ENCODE results near the gene WNT7B. TPM values are rescaled to one million over a fixed set of nuclear protein-coding genes. Genes with fewer than 3 reads are reported as not detected.

Gene WNT7B
- total RNA-seq, 1 donor from 2014 or later: 22.1 TPM

DNA sequence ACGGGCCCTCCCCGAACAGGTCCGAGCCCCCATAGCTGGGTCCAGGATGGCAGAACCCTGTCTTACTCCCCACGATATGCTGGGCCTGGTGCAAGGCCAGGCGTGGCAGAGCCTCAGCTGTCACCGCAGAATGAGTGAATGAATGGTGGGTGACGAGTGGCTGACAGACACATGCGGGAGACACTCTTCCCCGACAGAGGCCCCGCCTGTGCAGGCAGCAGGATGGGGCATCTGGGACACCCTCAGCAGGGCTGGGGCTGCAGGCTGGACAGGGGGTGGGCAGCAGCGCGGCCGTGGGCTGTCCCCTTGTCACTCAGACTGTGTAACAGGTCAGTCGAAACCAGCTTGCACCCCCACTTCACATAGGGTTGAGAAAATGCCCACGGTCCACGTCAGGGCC lies 18.0 kb downstream of the WNT7B start:
- no peak for DNase-seq (ENCODE audit: low spot score)

DNA sequence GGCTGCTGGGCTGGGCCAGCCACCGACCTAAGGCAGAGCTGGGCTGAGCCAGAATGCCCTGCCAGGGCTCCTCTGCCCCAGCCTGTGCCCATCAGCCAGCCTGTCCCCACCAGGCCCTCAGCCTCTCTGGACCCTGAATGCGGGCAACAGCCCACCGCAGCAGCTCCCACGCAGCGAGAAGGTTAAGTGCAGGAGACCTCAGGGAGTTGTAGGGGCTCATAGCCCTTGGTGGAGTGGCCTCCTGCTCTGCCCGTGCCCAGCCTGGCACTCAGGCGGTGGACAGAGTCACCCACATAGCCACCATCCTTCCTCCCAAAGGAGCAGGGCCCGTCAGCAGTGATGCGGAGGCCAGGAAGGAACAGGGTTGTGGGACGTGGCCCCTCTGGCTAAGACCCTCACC lies 19.1 kb downstream of the WNT7B start:
- DNase-seq (ENCODE audit: low spot score): no peak

DNA sequence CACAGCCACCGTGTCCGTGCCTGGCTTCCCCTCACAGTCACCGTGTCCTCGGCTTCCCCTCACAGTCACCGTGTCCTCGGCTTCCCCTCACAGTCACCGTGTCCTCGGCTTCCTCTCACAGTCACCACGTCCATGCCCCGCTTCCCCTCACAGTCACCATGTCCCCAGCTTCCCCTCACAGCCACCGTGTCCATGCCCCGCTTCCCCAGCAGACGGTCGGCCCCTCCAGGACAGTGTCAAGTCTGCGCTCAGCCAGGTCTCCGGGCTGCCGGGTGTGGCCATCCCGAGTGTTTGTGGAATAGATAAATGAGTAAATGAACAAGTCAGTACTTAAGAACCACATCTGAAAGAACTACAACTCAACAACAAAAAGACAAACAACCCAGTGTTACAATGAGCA lies 23.8 kb downstream of the WNT7B start:
- DNase-seq (ENCODE audit: low spot score): no peak

DNA sequence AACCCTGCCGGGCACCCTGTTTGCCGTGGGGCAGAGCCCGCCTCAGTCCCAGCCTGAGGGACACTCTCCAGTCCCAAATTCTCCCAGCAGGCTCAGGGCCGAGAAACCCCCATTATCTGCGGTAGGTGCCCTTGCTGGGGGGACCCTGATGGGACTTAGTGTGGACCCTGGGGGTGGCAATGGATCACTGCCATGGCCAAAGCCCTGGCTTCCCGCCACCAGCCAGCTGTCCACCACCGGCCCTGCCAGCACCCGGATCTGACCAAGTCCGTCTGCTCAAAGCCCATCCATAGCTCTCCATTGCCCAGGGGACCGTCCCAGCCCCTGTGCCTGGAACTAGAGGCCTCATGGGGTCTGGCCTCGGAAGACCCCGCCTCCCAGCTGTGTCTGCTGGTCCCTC lies 24.4 kb downstream of the WNT7B start:
- DNase-seq (ENCODE audit: low spot score): no peak

DNA sequence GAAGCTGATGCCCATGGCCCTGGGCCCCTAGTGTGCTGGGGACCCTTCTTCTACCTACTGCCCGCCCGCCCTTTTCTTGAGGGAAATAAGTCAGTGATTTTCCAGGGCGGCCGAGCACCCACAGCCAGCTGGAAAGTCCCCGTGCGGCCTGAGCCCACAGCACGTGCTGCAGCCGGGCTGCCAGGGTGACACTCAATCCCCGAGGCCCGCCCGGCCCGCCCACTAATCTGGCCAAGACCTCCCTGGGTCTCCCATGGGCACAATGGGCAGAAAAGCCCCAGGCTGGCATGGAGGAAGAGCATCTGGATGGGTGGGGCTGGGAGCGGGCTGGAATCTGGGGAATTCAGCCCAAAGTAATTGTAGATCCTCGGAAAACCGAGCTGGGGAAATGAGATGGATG lies 24.8 kb downstream of the WNT7B start:
- DNase-seq (ENCODE audit: low spot score): no peak

DNA sequence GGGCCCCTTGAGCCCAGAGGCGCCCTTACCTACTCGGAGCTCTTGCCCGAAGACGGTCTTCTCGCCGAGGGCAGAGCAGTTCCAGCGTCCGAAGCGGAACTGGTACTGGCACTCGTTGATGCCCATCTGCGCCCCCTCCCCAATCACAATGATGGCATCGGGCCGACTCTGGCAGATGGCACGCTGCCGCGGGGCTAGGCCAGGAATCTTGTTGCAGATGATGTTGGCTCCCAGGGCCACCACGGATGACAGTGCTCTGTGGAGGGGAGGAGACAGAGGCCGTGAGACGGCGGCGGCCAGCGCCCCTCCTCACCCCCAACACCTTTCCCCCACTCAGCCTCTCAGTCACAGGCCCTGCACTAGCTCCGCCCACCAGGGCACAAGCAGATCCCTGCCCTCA lies 27.1 kb downstream of the WNT7B start:
- DNase-seq (ENCODE audit: low spot score): no peak

DNA sequence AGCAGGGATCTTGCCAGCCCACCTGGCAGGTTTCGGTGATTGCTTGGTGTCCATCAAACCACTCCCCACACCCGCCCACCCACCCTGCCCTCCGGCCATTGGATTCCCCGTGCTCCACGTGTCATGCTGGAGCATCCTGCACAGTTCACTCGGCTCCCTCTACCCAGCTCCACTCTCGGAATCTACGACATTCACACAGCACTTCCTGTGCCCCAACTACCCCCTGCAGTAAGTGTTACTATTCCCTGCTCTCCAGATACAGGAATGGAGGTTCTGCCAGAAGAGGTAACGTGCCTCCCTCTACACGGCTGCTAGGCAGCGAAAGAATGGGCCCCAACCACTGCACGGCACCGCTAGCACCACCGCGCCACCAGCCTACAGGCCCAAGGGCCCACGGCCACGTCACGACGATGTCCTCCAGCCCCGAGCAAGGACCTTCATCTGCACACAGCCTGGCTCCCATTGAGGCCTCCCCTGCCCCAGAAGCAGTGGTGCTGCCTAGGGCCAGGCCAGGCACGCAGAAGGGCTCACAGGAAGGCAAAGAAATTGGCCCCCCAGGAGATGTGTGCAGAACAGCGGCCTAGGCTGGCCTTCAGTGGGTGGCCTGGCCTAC lies 27.6 kb downstream of the WNT7B start:
- DNase-seq (ENCODE audit: low spot score): no peak

DNA sequence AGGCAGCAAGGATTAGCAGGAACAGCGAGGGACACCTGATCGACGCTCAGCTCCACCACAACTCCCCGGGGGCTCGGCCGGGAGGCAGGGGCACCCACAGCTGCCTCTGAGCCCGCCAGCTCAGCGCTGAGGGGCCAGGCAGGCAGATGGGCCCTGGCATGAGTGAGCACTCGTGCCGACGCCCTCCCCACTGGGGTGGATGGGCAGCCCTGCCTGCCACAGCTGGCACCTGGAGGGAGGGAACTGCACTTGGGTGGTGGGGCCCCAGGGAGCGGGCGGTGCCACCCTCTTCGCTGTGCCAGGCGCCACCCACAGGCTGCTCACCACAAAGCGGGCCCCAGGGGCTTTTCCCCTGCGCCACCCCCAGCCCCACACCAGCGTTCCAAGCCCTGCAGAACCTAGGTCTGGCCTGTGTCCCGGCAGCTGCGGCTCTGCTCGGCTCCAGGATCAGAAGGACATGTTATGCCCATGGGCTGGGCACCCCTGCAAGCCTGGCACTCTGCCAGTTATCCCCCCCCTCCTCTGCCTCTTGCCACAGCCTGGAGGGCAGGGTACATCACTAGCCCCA lies 28.8 kb downstream of the WNT7B start:
- DNase-seq (ENCODE audit: low spot score): no peak

DNA sequence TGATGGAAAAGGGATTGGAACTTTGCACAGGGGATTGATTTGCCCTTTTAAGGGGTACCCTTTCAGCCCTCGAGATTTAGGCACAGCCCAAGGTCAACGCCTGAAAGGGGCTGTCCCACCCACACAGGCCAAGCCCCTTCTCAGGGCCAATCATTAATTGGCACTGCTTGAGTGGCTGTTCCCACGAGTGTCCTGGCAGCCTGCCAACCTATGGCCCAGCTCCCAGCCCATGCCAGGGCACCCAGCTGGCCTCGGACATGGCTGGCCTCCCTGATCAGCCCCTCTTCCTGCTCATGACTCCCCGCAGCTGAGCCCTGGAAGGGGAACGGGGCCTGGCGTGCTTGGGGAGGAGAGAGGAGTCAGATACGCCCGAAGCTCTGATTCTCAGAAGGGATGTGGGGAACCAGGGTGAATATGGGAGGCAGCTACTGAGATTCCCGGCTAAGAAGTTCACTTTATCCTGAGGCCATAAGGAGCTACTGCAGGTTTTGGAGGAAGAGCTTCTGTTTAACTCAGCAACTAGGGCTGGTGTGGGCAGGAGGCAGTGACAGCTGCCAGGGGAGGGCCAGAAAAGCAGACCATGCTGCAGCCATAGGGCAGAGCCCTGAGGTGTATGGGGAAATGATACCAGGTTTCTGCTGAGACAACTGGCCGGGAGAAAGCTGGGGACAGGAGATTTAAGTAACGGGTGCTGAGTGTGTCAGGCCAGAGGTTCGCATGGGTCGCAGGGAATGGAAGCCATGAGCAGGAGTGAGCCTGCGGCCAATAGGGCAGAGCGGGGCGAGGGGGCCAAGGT lies 30.0 kb downstream of the WNT7B start:
- no peak for DNase-seq (ENCODE audit: low spot score)

DNA sequence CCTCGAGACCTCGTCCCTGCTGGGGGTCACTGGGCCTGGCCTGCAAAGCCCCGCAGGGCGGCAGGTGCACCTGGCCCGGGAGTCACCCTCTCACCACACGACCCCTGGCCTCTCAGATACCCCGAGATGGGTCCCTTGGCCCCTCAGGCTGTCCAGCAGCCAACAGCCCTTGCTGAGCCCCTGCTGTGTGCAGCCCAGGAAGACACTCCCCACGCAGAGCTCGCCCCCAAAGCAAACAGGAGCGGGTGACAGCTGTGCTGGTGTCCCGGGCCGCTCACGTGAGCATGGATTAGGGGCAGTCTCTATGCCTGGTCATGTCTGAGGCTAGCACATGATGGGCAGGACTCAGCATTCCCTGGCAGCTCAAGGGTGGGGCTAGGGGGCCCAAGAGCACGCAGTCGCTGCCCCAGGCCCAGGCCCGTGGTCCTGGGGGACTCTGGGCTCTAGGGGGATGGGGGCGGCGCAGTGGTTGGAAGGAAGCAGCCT lies 31.3 kb downstream of the WNT7B start:
- DNase-seq (ENCODE audit: low spot score): no peak

DNA sequence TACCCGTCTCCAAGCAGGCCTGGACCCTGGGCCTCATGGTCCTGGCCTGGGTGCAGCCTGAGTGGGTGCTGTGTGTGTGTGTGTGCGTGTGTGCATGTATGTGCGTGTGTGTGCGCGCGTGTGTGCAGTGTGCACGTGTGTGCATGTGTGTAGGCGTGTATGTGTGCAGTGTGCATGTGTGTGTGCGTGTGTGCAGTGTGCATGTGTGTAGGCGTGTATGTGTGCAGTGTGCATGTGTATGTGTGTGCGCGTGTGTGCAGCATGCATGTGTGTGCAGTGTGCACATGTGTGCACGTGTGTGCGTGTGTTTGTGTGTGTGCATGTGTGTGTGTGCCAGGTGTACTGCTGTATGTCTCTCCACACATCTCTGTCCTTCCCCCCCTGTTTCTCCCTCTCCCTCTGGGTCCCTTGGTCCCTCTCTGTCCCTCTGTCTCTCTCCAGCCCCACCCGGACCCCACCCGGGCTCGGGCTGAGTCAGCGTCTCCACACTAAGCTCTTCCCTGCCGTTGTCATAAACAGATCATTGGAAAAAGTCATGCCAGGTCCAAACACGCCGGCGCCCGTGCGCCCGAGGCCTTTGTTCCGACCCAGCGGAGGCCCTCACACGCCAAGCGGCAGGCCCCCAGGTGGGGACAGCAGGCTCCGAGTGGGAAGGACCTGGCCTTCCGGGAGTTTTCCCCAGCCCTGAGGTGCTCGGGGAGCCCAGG lies 34.0 kb downstream of the WNT7B start:
- no peak for DNase-seq (ENCODE audit: low spot score)

DNA sequence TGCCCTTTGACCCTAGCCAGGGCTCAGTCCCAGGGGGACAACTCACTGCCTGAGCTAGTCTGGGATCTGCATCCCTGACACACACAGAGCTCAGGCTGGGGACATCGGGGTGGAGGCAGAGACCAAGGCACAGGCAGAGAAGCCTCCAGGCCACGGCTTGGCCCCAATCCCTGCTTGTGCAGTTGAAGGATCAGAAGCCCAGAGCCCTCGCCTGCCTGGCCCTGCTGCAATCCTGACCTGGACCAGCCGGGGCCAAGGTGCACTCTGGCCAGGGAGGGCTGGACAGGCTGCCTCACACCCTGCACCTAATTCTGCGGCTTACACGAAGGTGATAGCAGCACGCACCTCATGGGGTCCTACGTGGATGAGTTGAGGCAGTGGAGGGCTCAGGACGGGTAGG lies 34.6 kb downstream of the WNT7B start:
- no peak for DNase-seq (ENCODE audit: low spot score)

DNA sequence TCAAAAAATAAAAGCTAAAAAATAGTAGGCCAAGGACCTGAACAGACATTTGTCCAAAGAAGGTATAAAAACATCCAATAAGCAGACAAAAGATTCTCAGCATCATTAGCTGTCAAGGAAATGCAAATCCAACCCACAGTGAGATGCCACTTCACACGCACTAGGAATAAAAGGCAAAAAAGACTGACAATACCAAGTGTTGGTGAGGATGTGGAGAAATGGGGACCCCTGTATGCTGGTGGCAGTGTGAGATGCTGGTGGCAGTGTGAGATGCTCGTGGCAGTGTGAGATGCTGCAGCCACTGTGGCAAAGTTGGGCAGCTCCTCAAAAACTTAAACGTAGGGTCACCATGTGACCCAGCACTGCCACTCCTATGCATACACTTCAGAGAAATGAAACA lies 38.0 kb downstream of the WNT7B start:
- DNase-seq (ENCODE audit: low spot score): no peak

DNA sequence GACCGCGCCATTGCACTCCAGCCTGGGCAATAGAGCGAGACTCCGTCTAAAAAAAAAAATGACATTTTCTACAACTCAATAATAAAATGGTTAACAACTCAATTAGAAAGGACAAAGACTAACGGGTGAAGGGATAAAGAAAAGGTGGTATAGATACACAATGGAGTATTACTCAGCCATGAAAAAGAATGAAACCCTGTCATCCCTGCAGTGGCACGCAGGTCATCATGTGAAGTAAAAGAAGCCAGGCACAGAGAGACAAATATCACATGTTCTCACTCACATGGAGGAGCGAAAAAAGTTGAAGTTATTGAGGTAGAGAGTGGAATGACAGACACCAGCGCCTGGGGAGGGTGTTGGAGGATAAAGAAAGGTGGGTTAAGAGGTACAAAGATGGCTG lies 39.0 kb downstream of the WNT7B start:
- DNase-seq (ENCODE audit: low spot score): no peak

DNA sequence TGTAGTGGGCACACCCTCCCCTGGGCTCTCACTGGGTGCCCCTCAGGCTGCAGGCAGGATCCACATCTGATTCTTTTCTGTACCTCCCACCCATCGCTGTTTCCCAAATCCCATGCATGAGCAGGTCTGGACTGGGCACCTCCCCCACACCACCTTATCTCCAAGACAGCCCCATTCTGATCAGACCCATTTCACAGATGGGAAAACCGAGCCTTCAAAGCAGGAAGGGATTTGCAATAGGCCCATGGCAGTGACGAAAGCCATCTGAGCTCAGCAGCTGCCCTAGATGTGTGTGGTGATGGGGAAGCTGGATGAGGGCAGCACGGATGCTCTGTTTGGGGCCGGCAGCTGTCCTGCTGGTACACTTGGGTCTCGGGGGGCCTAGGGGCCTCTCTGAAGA lies 41.4 kb downstream of the WNT7B start:
- no peak for DNase-seq (ENCODE audit: low spot score)

DNA sequence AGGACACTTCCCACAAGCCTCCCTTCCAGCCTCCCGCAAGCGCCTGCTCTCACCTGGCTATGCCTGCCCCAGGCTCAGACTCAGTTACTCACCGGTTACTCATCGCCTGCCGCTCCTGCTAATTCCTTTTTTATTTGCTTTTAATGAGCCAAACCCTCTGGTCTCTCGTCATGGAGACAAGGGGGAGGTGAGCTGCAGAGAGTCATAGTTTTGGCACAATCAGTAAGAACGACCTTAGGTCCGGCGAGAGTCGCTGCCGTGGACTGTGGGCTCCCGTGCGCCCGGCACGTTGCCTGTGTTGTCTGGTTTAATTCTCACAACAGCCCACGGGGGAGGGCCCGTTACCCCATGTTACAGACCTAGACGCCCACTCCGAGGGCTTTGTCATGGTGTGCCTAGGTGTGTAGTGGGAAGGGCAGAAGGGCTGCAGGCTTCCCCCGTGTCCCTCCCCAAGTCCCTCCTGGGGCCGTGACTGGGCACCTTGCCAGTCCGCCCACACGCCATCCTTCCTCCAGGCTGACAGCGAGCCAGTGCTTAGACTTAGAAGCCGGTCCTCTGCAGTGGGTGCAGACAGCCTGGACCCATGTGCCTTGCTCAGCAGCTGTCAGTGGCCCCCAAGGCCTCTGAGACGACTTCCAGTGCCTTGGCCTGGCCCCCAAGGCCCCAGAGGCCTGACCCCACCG lies 42.2 kb downstream of the WNT7B start:
- peak; percentile 43 for DNase-seq (ENCODE audit: low spot score)

DNA sequence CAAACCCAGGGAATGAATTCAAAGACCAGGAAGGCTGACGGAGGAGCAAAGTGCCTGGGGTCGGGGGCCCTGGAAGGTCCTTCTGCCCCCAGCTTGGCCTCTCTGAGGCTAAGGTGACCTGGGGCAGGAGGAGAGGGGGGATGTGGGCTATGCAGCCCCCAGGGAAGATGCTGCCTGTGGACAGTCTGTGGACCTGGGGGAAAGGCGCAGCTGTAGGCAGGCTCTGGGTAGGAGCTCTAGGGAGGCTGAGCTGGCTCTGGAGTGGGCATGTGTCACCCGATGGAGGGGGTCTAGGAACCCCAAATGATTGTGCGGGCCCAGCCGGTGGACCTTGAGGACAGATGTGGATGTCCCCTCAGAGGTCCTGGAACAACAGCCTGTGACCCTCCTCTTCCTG lies 42.8 kb downstream of the WNT7B start:
- no peak for DNase-seq (ENCODE audit: low spot score)

DNA sequence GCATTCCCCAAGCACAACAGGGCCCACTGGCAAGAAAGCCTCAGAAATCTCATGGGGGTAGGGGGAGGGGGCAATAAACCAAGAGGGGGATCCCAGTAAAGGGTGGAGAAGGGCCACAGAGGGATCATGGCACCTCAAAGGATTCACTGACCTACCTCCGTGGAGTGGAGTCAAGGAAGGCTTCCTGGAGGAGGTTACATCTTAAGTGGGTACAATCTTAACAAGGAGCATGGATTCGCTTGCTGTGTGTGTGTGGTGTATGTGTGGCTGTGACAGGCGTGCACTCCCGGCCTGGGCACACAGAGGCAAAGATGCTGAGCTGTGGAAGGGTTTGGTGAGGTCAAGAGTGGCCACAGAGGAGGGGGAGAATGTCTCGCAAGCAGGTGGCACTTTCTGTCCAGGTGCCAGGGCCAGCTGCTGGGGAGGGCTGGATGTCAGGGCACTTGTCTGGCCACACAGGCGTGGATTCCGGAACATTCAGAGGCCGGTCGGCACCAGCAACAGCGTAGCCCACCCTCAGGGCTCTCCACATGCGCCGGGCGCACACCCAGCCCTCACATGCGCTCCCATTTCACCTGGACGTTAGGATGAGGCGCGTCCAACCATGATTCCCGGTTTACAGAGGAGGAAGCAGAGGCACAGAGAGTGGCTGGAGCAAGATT lies 43.3 kb downstream of the WNT7B start:
- no peak for DNase-seq (ENCODE audit: low spot score)

DNA sequence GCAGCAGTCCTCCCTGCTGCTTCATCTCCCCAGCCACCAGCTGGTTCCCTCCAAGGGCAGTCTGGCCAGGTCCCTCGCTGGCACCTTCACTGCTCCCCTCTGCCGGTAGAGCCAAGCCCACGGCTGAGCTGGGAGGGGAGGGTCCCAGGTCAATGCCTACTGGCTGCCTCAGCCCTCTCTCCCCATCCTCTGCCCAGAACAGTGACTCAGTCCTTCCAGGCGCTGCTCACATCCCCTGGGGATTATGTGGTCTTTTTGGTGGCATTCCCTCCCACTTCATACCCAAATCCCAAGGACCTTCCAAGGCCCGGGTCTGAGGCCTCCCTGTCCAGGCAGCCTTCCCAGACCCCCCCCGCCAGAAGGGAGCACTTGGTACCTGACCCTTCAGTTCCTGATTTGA lies 44.9 kb downstream of the WNT7B start:
- no peak for DNase-seq (ENCODE audit: low spot score)

DNA sequence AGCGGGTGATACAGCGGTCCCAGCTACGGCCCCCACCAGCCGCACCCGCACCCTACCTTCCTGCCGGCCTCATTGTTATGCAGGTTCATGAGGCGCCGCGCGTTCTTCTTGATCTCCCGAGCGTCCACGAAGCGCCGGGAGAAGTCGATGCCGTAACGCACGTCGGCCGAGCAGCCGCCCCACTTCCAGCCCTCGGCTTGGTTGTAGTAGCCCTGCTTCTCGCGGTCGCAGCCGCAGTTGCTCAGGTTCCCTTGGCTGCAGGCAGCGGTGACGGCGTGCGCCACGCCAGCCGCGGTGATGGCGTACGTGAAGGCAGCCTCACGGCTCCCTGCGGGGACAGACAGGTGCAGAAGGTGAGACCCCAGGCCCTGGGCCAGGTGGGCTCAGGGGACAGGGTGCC lies 45.9 kb downstream of the WNT7B start:
- no peak for DNase-seq (ENCODE audit: low spot score)

DNA sequence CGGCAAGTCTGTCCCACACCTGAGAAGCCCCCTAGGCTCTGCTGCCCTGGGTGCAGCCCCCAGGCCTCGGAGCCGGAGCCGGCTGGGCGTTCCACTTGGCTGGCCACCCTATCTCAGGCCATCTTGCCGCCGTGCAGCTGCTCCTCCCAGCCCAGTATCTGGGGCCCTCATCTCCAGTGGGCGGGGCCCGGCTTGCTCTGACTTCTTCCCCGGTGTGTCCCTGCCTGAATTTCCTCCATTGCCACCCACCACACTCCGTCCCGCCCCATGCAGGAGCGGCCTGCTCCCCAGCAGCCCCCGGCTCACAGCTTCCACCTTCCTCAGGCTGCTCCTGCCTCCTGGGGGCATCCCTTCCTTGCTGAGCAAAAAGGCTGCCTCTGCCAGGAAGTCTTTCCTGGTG lies 46.6 kb downstream of the WNT7B start:
- DNase-seq (ENCODE audit: low spot score): no peak

DNA sequence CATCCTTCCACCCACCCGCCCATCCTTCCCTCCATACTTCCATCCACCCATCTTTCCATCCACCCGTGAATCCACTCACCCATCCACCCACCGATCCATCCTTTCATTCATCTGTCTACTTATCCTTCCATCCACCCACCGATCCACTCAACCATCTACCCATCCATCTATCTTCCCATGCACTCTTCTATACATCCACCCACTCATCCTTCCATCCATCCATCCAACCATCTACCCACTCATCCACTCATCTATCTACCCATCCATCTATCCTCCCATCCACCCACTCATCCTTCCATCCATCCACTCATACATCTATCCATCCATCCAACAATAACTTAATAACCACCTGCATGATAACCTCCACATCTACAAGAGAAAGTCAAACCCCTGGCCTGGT lies 47.3 kb downstream of the WNT7B start:
- no peak for DNase-seq (ENCODE audit: low spot score)
